ENCODE data around the gene SNX4.
"Not testable (repeated sequence)": the region's sequence is repeated elsewhere in the genome, so short reads cannot be mapped to it uniquely, and the experiment has no call there.

SNX4 gene

GRCh38 chr3:125406070-125406469 lies 113.9 kb downstream of the SNX4 start:
- DNase-seq: peak; percentile 17

DNA sequence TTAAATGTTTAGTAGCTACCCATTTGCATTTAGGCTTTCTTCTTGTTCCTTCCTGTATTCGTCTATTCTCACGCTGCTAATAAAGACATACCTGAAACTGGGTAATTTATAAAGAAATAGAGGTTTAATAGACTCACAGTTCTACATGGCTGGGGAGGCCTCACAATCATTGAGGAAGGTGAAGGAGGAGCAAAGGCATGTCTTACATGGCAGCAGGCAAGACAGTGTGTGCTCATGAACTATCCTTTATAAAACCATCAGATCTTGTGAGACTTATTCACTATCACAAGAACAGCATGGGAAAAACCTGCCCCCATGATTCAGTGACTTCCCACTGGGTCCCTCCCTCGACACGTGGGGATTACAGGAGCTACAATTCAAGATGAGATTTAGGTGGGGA lies 114.5 kb downstream of the SNX4 start:
- DNase-seq: not testable (repeated sequence)

DNA sequence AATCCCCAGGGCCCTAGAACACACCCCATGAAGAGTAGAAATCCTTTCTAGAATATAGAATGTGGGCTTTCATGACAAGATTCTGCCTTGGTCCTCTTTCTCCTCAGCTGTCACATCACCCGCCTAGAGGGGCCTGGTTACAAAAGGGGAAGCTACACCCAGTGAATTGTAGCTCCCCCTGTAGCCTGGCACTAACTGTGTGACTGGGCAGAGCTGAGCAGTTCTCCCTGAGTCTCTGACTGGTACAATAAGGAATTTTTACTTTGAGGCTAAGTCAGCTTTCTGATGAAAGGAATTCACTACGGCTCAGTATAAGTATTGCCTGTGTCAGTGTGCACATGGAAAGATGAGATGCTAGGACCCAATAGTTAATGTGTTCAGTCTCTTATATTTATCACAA lies 116.2 kb downstream of the SNX4 start:
- DNase-seq: no peak

DNA sequence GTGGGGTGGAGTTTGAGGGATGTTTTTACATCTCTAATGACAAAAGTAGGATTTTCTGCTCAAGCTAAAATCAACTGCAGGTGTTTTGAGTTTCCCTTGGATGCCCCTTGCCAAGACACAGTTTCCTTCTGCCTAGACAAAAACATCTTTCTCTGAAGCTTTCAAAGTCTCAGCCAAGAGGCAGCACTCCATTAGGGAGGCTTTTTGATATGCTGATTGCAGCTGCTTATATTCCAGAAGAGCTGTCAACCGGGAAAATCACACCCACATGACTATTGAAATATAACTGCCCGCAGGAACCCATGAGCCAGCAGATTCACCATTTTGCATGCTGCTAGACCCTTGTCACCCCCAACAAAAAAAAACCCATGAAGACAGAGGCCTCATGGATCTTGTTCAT lies 117.4 kb downstream of the SNX4 start:
- no peak for DNase-seq

DNA sequence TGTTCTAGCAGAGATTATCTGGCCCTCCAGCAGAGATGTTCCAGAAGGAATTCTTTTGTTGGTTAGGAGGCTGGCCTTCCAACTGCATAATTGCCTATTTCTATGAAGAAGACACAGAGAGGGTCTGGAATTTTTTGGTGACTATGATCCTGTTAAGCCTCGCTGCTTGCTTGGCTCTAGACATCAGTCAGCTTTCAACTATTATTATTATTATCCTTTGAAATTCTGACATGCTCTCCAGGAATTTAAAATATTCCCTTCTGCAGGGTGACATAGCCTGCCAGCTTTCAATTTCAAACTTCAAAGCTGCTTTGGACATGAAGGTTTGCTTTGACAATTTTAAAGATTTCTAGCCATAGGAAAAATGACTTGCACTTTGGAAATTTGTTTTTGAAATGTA lies 118.6 kb downstream of the SNX4 start:
- DNase-seq: no peak

GRCh38 chr3:125398952-125399351 lies 121.0 kb downstream of the SNX4 start:
- no peak for DNase-seq
